Activated T-cell treated with anti-CD3 and anti-CD28 coated beads, Interleukin-2, amount 50 U/mL, for 24 hours (primary cell): ENCODE measurements around the gene OR2V2.
A peak's percentile ranks its signal among the peaks of the same experiment; 100 is the strongest.
"Not testable (repeated sequence)": the region's sequence is repeated elsewhere in the genome, so short reads cannot be mapped to it uniquely, and the experiment has no call there.

Experiments
- DNase-seq: peaks from one replicate; pipeline ENCODE4 v3.0.0-alpha.2; 2020
- H3K27ac Mint-ChIP-seq: 2 replicates; pipeline ENCODE4 v1.8.0; 2020; ENCODE audit warnings: mild to moderate bottlenecking, mixed read lengths
- H3K27me3 Mint-ChIP-seq: 2 replicates; pipeline ENCODE4 v1.8.0; 2020; ENCODE audit warnings: mixed read lengths
- H3K36me3 Mint-ChIP-seq: 2 replicates; pipeline ENCODE4 v1.8.0; 2020; ENCODE audit warnings: low read depth, mixed read lengths
- H3K4me1 Mint-ChIP-seq: 2 replicates; pipeline ENCODE4 v1.8.0; 2020; ENCODE audit warnings: low read depth, mixed read lengths
- H3K4me3 Mint-ChIP-seq: 2 replicates; pipeline ENCODE4 v1.8.0; 2020; ENCODE audit warnings: mild to moderate bottlenecking, moderate library complexity, mixed read lengths
- H3K9me3 Mint-ChIP-seq: 2 replicates; pipeline ENCODE4 v1.8.0; 2020; ENCODE audit warnings: mixed read lengths

The OR2V2 gene

GRCh38 chr5:181146927-181147636 is at the start of gene OR2V2:
Gene OR2V2 (plus strand): TSS chr5:181147586. CDS start chr5:181154943, 7,357 bp downstream.
- not testable (repeated sequence) for H3K4me3 Mint-ChIP-seq, H3K9me3 Mint-ChIP-seq, DNase-seq, H3K36me3 Mint-ChIP-seq, H3K27ac Mint-ChIP-seq, H3K4me1 Mint-ChIP-seq
- peaks cover 74% of the 10 kb centered on the region for H3K27me3 Mint-ChIP-seq

GRCh38 chr5:181097759-181098491 is 49.5 kb upstream of the OR2V2 start:
- not testable (repeated sequence) for DNase-seq, H3K9me3 Mint-ChIP-seq, H3K36me3 Mint-ChIP-seq, H3K4me1 Mint-ChIP-seq, H3K27ac Mint-ChIP-seq, H3K4me3 Mint-ChIP-seq
- peaks cover 42% of the 10 kb centered on the region for H3K27me3 Mint-ChIP-seq

DNA sequence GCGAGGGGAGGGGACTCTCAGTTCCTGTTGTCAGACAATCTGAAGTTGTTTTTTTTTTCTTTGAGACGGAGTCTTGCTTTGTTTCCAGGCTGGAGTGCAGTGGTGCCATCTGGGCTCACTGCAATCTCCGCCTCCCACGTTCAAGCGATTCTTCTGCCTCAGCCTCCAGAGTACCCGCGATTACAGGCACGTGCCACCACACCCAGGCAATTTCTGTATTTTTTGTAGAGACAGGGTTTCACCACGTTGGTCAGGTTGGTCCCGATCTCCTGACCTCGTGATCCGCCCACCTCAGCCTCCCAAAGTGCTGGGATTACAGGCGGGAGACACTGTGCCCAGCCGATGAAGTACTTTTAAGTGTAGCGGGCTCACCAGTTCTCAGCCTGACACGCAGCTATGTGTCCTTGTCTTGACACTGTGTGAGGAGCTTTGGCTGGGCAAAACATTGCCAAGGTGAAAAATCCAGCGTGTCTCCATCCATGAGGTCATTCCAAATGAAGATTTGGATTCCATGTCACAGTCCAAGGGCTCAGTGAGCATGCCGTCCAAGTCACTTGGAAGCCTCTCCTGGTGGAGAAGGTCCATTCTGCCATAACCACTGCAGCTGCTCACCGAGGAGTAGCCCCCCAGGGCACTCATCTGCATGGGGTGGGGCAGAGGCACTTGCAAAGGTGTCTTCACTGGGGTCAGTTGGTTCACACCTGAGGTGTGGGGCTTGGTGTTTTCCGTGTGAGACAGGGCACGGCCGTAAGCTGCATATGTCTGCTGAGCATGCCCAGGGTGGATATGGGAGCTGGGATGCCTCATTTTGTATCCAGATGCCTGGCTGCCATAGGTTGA is 48.4 kb upstream of the OR2V2 start:
- no peaks in the 10 kb centered on the region for H3K9me3 Mint-ChIP-seq
- H3K4me3 Mint-ChIP-seq: peak overlapping the region; percentile 6
- peaks cover 11% of the 10 kb centered on the region for H3K4me1 Mint-ChIP-seq
- no peak overlapping the region for H3K27ac Mint-ChIP-seq
- no peaks in the 10 kb centered on the region for H3K36me3 Mint-ChIP-seq
- peaks cover 36% of the 10 kb centered on the region for H3K27me3 Mint-ChIP-seq
- DNase-seq: no peak

GRCh38 chr5:181099602-181100086 is 47.7 kb upstream of the OR2V2 start:
- no peak for DNase-seq
- Mint-ChIP-seq H3K4me3 (no peak overlapping the region), H3K4me1 (peaks cover 15% of the 10 kb centered on the region), H3K27me3 (peaks cover 37% of the 10 kb centered on the region), H3K9me3 (no peaks in the 10 kb centered on the region), H3K36me3 (no peaks in the 10 kb centered on the region), H3K27ac (peak overlapping the region; percentile 8)

- H3K36me3 Mint-ChIP-seq: no peaks in the 10 kb centered on the region
- H3K4me3 Mint-ChIP-seq: no peak overlapping the region
- peak overlapping the region; percentile 8 for H3K27ac Mint-ChIP-seq
- H3K27me3 Mint-ChIP-seq: peaks cover 36% of the 10 kb centered on the region
- H3K4me1 Mint-ChIP-seq: peaks cover 15% of the 10 kb centered on the region
- DNase-seq: no peak
- no peaks in the 10 kb centered on the region for H3K9me3 Mint-ChIP-seq
Measured at GRCh38 chr5:181100121-181100875, 47.1 kb upstream of the OR2V2 start.

GRCh38 chr5:181101030-181101641 is 46.2 kb upstream of the OR2V2 start:
- H3K4me3 Mint-ChIP-seq, H3K27ac Mint-ChIP-seq, H3K9me3 Mint-ChIP-seq, H3K36me3 Mint-ChIP-seq, DNase-seq: not testable (repeated sequence)
- Mint-ChIP-seq H3K4me1 (peaks cover 15% of the 10 kb centered on the region), H3K27me3 (peaks cover 42% of the 10 kb centered on the region)

GRCh38 chr5:181101930-181102674 is 45.3 kb upstream of the OR2V2 start:
- DNase-seq, H3K27ac Mint-ChIP-seq, H3K36me3 Mint-ChIP-seq, H3K4me3 Mint-ChIP-seq, H3K9me3 Mint-ChIP-seq: not testable (repeated sequence)
- peaks cover 15% of the 10 kb centered on the region for H3K4me1 Mint-ChIP-seq
- peaks cover 50% of the 10 kb centered on the region for H3K27me3 Mint-ChIP-seq

GRCh38 chr5:181104259-181104568 is 43.2 kb upstream of the OR2V2 start:
- DNase-seq, H3K27ac Mint-ChIP-seq, H3K36me3 Mint-ChIP-seq, H3K9me3 Mint-ChIP-seq: not testable (repeated sequence)
- H3K27me3 Mint-ChIP-seq: peaks cover 65% of the 10 kb centered on the region
- H3K4me1 Mint-ChIP-seq: peaks cover 15% of the 10 kb centered on the region
- peak overlapping the region; percentile 68 for H3K4me3 Mint-ChIP-seq

DNA sequence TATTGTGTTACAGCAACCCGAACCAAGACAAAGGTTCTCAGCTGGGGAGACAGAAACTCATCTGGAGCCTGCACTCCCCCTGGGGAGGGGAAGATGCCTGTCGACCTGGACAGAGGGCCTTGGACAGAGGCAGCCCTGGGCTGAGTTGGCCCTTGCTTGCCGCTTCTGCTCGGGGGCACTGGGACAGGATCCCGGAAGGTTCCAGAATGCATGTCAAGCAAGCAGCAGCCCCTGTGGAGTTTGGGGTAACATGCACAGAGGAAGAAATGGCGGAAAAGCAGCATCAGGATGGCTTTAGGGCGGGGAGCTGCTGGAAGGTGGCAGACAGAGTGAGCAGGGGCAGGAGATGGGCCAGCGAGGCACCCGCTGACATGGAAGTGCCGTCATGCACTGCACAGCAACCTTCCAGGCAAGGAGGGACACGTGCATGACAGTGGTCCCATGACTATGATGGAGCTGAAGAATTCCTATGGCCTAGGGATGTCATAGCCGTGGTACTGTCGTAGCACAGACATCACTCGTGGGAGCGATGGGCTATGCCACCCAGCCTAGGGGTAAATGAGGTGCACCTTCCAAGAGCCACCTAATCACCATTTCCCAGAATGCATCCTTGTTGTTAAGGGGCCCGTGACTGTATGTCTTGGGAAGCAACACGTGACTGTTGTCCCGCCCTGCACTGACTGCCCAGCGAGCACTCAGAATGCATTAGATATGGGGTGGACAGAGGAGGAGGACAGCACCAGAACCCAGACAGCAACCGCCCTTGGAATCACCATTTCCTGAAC is 42.6 kb upstream of the OR2V2 start:
- not testable (repeated sequence) for H3K4me3 Mint-ChIP-seq, H3K27ac Mint-ChIP-seq, H3K9me3 Mint-ChIP-seq, H3K36me3 Mint-ChIP-seq
- H3K4me1 Mint-ChIP-seq: peaks cover 11% of the 10 kb centered on the region
- DNase-seq: peak; percentile 25
- H3K27me3 Mint-ChIP-seq: peaks cover 65% of the 10 kb centered on the region

- no peaks in the 10 kb centered on the region for H3K36me3 Mint-ChIP-seq
- peaks cover 8% of the 10 kb centered on the region for H3K4me1 Mint-ChIP-seq
- no peak overlapping the region for H3K4me3 Mint-ChIP-seq
- no peak overlapping the region for H3K27ac Mint-ChIP-seq
- H3K9me3 Mint-ChIP-seq: no peaks in the 10 kb centered on the region
- H3K27me3 Mint-ChIP-seq: peaks cover 65% of the 10 kb centered on the region
- DNase-seq: peak; percentile 25
Measured at GRCh38 chr5:181105391-181106025, 41.9 kb upstream of the OR2V2 start.

GRCh38 chr5:181107699-181108098 is 39.7 kb upstream of the OR2V2 start:
- Mint-ChIP-seq H3K27ac (no peak overlapping the region), H3K4me1 (peaks cover 8% of the 10 kb centered on the region), H3K36me3 (no peaks in the 10 kb centered on the region), H3K27me3 (peaks cover 85% of the 10 kb centered on the region), H3K9me3 (no peaks in the 10 kb centered on the region), H3K4me3 (no peak overlapping the region)
- peak; percentile 3 for DNase-seq

- Mint-ChIP-seq H3K27me3 (peaks cover 84% of the 10 kb centered on the region), H3K27ac (no peak overlapping the region), H3K4me3 (no peak overlapping the region), H3K4me1 (peaks cover 5% of the 10 kb centered on the region), H3K9me3 (no peaks in the 10 kb centered on the region), H3K36me3 (no peaks in the 10 kb centered on the region)
- peak; percentile 11 for DNase-seq
Measured at GRCh38 chr5:181108578-181109165, 38.7 kb upstream of the OR2V2 start.
